Body of pancreas (tissue), 4 donors: ENCODE results near the gene BEST3. TPM values are rescaled to one million over a fixed set of nuclear protein-coding genes. Genes with fewer than 3 reads are reported as not detected.

Experiments
- ATAC-seq: fragments of 150-250 bp; one replicate; pipeline ENCODE4 v1.9.1; 2016
- DNase-seq, 4 donors: peaks; one replicate each; pipeline ENCODE4 v3.0.0-alpha.2; 2019
- H3K27ac ChIP-seq, 4 donors: fragments of 200-600 bp; sonication (generic); 1 replicate in 3 of 4; 2 replicates in 1 of 4; pipeline versions ENCODE4 v1.5.1 to v1.6.1; 2016 to 2019; ENCODE audit warnings: mild to moderate bottlenecking in 1 of 4, mixed read lengths in 1 of 4, moderate library complexity in 1 of 4
- H3K27me3 ChIP-seq, 2 donors: fragments of 200-600 bp; sonication (generic); one replicate each; pipeline ENCODE4 v1.6.0; 2016; ENCODE audit warnings: mild to moderate bottlenecking in 1 of 2
- H3K36me3 ChIP-seq, 2 donors: fragments of 200-600 bp; sonication (generic); replicated peaks in 1 of 2; 2 replicates each; pipeline ENCODE4 v1.5.1; 2016; ENCODE audit warnings: low read depth in 2 of 2; ENCODE audit not compliant: insufficient read depth in 1 of 2
- H3K4me1 ChIP-seq: fragments of 200-600 bp; sonication (generic); one replicate; pipeline ENCODE4 v1.6.0; 2016
- H3K4me3 ChIP-seq, 2 donors: fragments of 200-600 bp; sonication (generic); 1 replicate in 1 of 2; 2 replicates in 1 of 2; pipeline ENCODE4 v1.5.1; 2016 to 2019
- H3K9me3 ChIP-seq, 3 donors: fragments of 200-600 bp; sonication (generic); 1 replicate in 2 of 3; 2 replicates in 1 of 3; pipeline ENCODE4 v1.5.1; 2016
- POLR2A ChIP-seq, 3 donors: fragments of 450-650 bp; IDR thresholded peaks; one replicate each; pipeline ENCODE4 v1.6.1; 2016; ENCODE audit warnings: antibody characterized with exemption in 3 of 3, mild to moderate bottlenecking in 2 of 3
- WGBS, 2 donors: methylation state at CpG; one replicate each; pipeline ENCODE4 v1.1.5; 2017; 5-methylcytosine and 5-hydroxymethylcytosine counted together
- intact Hi-C: fragments of 100-400 bp; cut with DNase I; formaldehyde crosslinking; loops from one replicate; pipeline ENCODE4 v1.15.1; 2023
- total RNA-seq, 2 donors: library from RNA; depleted of rRNA; stranded (reverse); fragments of >200 nt; gene quantifications; one replicate each; pipeline ENCODE4 v1.1.0, GENCODE V29; 2016
- TF ChIP-seq, protein P1 (sequence below), 7 experiments: fragments of 450-650 bp in 4 of 7; fragments of 200-600 bp in 3 of 7; sonication (generic) in 3 of 7; IDR thresholded peaks; one replicate each; pipeline ENCODE4 v1.5.1; 2016 to 2019; ENCODE audit warnings: antibody characterized with exemption in 7 of 7

The BEST3 gene
- total RNA-seq, 2 donors from 2014 or later, result 1.3 TPM; not detected in 1

DNA sequence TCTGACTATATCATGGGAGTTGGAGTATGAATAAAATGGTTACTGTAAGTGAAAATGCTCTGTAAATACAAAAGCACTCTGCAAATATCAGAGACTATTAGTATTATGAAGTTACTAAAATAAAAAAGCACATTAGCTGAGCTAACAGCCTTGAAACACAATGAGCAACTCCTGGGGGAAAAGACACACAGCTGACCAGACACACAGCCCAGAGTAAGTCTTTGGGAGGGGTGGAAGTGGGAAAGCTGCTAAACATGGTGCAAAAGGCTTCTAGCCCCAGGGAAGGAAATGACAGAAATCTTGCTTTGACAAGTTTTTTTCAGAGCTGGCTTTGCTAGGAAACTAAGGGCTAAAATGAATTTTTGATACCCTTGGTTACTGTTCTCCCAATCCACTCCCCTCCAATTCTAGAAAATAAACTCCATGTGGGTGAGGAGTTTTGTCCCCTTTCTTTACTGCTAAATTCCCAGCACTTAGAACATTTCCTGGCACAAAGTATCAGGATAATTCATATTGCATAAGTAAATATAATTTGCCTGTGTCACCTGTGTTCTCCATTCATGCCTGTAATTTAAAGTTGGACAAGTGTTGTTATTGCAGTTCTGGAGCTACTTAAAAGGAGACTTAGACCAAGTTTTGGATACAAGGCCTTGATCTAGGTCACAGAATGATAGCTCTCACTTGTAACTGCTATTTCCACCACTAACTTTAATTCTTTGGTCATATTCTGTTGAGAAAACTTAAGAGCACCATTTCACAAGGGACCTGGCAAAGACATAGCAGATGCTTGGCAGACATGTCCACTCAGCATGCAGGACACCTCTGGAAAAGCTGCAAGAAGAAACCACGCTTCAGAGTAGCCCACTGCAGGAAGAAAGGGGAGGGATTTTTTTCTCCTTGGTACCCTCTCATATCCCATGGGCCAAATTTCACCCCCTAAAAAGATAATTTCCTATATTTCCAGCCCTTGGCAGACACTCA lies 20.5 kb upstream of the BEST3 start:
- intact Hi-C loops, result no loop called here
- no peak for DNase-seq
- WGBS, 2 donors, result 80 to 83% methylated on average over 1 of the region's 1 CpG

DNA sequence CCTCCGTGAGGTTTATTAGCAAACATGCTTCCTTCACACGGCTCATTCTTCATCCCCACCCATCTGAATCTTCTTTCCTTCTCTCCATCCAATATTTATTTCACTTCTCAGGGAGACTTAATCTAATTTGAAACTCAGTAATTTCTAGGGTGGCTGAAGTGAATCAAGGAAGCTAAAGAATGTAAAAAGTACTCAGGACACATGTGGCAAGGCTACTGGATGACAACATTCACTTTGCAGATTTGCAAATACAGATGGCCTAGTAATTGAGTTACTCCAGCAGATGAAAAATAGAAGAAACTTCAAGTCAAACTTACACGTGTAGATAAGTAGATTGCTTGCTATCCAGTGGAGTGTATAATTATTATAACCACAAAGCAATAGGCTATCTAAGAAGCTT lies 15.4 kb upstream of the BEST3 start:
- H3K36me3 ChIP-seq, result no peaks in the 10 kb centered on the region
- ATAC-seq, result no peak
- 70 to 72% methylated on average over 3 of the region's 3 CpGs for WGBS, 2 donors
- no peaks in the 10 kb centered on the region for H3K27me3 ChIP-seq
- no peak for DNase-seq
- intact Hi-C loops, result no loop called here
- H3K9me3 ChIP-seq, result no peaks in the 10 kb centered on the region
- H3K4me3 ChIP-seq, result no peak overlapping the region
- no peak overlapping the region for H3K27ac ChIP-seq
- H3K4me1 ChIP-seq, result no peaks in the 10 kb centered on the region
- TF ChIP-seq, protein P1, sequence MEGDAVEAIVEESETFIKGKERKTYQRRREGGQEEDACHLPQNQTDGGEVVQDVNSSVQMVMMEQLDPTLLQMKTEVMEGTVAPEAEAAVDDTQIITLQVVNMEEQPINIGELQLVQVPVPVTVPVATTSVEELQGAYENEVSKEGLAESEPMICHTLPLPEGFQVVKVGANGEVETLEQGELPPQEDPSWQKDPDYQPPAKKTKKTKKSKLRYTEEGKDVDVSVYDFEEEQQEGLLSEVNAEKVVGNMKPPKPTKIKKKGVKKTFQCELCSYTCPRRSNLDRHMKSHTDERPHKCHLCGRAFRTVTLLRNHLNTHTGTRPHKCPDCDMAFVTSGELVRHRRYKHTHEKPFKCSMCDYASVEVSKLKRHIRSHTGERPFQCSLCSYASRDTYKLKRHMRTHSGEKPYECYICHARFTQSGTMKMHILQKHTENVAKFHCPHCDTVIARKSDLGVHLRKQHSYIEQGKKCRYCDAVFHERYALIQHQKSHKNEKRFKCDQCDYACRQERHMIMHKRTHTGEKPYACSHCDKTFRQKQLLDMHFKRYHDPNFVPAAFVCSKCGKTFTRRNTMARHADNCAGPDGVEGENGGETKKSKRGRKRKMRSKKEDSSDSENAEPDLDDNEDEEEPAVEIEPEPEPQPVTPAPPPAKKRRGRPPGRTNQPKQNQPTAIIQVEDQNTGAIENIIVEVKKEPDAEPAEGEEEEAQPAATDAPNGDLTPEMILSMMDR (IDR thresholded peaks at IDR 0.05), result no peak
- TF ChIP-seq POLR2A (IDR thresholded peaks at IDR 0.05), result no peak

More for the DNA sequence above, 20.5 kb upstream of the BEST3 start:
- no peak for TF ChIP-seq POLR2A (IDR thresholded peaks at IDR 0.05)
- TF ChIP-seq, protein P1 (IDR thresholded peaks at IDR 0.05), result no peak
- Histone ChIP-seq H3K27ac (no peak overlapping the region), H3K4me3 (no peak overlapping the region), H3K27me3 (no peaks in the 10 kb centered on the region), H3K4me1 (no peaks in the 10 kb centered on the region), H3K9me3 (no peaks in the 10 kb centered on the region), H3K36me3 (no peaks in the 10 kb centered on the region)
- ATAC-seq, result no peak

DNA sequence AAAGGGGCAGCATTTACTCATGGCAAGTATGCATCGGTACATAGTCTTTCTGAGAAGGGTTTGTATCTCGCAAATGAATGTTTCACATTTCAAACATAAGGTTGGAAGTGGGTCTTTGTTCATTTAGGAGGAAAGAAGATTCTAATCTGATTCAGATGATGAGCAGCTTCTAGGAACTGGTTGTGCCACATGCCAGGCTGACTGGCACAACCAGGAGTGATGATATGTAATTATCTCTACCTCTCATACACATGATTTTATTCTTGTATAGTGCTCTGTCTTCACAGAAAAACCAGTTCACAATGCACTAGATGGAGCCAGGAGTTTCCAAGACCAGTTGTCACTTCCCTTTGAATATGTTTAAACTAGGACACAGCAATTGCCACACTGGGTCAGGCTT lies 13.7 kb upstream of the BEST3 start:
- TF ChIP-seq, protein P1 (IDR thresholded peaks at IDR 0.05), result no peak
- TF ChIP-seq POLR2A (IDR thresholded peaks at IDR 0.05), result no peak
- no peak overlapping the region for H3K27ac ChIP-seq
- intact Hi-C loops, result no loop called here

DNA sequence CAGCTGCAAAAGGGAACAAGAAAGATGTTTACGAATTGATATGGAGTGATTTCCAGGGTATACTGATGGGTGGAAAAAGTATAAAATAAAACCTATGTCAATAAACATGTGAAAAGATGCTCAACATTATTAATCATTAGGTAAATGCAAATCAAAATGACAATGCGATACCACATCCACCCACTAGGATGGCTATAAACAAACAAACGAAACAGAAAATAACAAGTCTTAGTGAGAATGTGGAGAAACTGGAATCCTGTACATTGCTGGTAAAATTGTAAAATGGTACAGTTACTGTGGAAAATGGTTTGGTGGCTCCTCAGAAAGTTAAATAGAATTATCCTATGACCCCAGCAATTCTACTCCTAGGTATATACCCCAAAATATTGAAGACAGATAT lies 9.5 kb upstream of the BEST3 start:
- no peaks in the 10 kb centered on the region for H3K27me3 ChIP-seq
- no peaks in the 10 kb centered on the region for H3K9me3 ChIP-seq
- H3K36me3 ChIP-seq, result no peaks in the 10 kb centered on the region
- no peak for DNase-seq
- no peak for TF ChIP-seq POLR2A (IDR thresholded peaks at IDR 0.05)
- TF ChIP-seq, protein P1 (IDR thresholded peaks at IDR 0.05), result no peak
- no peak overlapping the region for H3K4me3 ChIP-seq
- ATAC-seq, result no peak
- intact Hi-C loops, result no loop called here
- no peaks in the 10 kb centered on the region for H3K4me1 ChIP-seq
- no peak overlapping the region for H3K27ac ChIP-seq
- WGBS, 2 donors, result 81 to 91% methylated on average over 3 of the region's 3 CpGs

More for the DNA sequence above, 13.7 kb upstream of the BEST3 start:
- Histone ChIP-seq H3K36me3 (no peaks in the 10 kb centered on the region), H3K4me1 (no peaks in the 10 kb centered on the region), H3K27me3 (no peaks in the 10 kb centered on the region), H3K4me3 (no peak overlapping the region), H3K9me3 (no peaks in the 10 kb centered on the region)
- 97 to 98% methylated on average over 2 of the region's 2 CpGs for WGBS, 2 donors
- no peak for DNase-seq
- no peak for ATAC-seq
